CD4-positive, alpha-beta T cell treated with Interferon alpha-2 for 1 hour (primary cell): ENCODE results near the gene MAP2K7.

ENCODE experiments used
- DNase-seq, 2 donors: peaks; one replicate each; pipeline ENCODE4 v3.0.0-alpha.2; 2020 to 2022

MAP2K7 gene

GRCh38 chr19:7867092-7867844, 36.4 kb upstream of the MAP2K7 start:
- DNase-seq, result no peak

DNA sequence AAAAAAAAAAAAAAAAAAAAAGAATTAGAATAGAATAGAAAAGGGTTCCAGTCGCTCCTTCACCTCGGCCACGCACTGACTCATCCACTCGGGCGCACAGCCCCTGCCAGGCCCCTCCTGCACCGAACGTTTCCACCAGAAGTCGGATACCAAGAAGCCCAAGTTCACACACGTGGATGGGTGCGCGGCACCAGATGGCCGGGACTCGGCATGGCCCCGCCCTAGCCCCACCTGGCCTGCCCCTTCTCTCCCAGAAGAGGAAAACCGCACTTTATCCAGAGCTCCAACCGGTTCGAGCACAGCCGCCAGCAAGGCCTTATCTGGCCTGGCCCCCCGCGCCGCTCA, 35.4 kb upstream of the MAP2K7 start:
- DNase-seq, result no peak

DNA sequence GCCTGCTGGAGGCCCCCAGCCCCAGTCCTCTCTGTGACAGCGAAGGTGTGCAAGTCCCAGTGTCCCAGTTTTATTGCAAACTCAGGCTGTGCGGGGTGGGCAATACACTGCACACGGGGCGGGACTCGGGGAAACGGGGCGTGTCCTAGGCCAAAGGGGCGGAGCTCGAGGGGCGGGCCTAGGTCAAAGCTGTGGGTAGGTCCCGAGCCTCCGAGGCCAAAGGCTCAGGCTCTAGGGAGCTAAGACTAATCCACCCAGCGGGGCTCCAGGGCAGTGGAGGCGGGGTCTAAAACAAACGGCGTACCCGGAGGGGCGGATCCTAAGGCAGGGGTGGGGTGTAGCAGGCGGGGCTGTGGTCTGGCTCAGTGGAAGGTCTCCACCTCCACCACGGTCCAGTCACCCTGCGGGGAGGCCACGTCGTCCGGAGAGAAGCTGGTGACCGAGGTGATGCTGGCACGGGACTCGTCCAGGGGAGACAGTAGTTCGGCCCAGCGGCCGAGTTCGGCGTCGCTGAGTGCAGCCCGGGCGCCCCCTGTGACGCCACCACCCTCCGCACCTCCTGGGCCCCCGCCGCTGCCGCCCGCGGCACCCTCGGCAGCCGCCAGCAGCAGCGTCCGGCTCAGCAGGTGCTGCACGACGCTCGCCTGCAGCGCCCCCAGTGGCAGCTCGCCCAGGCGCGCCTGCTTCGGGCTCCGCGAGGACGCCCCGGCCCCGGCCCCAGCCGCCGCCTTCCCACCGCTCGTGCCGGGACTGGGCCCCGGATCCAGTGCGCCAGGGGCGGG, 34.8 kb upstream of the MAP2K7 start:
- DNase-seq, result peak; percentile 86 to 89

- peak; percentile 76 to 86 for DNase-seq
These were observed 34.2 kb upstream of the MAP2K7 start for GRCh38 chr19:7869453-7869909.

DNA sequence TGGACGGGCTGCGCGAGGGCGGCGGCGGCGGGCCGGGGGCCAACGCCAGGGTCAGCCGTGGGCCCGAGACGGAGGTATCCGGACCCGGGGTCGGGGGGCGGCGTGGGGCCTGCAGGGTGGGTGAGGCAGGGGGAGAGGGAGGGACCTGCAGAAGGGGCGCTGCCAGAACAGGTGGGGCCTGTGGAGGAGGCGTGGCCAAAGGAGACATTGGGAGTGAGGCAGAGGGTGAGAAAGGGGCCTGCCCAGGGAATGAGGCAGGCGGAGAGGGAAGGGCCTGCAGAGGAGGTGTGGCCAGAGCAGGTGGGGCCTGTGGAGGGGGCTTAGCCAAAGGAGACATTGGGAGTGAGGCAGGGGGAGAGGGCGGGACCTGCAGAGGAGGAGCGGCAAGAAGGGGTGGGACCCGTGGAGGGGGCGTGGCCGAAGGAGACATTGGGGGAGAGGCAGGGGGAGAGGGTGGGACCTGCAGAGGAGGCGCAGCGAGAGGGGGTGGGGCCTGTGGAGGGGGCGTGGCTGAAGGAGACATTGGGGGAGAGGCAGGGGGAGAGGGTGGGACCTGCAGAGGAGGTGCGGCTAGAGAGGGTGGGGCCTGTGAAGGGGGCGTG, 33.7 kb upstream of the MAP2K7 start:
- peak; percentile 66 to 71 for DNase-seq

DNA sequence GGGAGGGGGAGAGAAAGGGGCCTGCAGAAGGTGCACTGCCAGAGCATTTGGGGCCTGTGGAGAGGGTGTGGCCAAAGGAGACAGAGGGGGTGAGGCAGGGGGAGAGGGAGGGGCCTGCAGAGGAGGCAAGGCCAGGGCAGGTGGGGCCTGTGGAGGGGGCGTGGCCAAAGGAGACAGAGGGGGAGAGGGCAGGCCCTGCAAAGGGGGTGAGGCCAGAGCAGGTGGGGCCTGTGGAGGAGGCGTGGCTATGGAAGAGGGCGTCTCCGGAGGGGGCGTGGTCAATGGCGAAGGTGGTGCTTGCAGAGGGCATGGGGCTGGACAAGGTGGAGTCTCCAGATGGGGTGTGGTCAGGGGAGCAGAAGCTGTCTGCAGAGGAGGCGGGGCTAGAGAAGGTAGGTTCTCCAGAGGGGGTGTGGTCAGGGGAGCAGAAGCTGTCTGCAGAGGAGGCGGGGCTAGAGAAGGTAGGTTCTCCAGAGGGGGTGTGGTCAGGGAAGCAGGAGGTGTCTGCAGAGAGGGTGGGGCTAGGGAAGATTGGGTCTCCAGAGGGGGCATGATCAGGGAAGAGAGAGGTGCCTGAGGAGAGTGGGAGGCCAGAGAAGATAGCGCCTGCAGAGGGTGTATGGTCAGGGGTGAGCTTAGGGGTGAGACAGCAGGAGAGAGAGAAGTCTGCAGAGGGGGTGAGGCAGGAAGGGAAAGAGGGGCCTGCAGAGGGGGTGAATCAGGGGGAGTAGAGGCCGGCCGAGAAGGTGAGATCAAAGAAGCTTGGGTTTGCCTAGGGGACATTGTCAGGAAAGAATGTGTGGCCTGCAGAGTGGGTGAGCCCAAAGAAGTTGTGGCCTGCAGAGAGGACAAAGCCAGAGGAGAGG, 32.9 kb upstream of the MAP2K7 start:
- DNase-seq, result peak; percentile 63 to 64

- peak; percentile 89 to 90 for DNase-seq
These were observed 32.0 kb upstream of the MAP2K7 start for GRCh38 chr19:7871437-7872305.

DNA sequence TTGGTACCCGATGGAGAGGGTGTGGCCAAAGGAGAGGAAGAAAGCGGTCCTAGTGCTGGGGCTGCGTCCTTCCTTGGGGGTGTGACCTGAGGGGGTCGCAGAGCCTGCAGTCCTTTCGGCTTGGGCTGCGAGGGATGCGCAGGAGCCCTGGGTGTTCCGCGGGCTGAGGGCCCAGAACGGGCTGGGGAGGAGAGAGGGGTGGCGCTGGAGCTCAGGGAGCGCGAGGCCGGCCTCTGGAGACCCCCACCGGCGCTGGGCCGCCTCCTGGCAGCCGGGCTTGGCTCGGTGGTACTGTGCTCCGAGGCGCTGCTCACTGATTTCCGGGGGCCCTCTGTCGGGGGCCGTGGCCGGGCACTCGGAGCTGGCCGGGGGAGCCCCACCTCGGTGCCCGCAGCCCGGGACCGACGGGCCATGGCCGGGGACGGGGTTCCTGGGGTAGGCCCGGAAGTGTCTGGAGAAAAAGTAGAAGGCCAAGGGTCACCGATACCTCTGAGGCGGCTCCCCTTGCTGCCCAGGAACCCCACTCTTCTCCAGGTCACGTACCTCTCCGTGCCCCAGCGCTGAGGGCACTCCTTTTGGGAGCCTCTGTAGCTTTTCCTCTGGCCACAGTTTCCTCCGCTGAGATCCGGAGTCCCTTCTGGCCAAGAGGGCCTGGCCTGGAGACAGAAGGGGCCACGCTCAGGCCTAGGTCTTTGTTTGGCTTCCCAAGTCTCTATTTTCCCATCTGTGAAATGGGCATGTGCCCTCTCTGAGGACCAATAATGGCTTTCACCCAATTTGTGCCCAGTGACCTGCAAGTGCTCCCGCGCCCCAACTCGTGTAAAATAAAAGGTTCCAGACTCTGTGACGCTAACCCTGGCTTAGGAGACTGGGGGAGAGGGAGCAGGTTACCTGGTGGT, 31.1 kb upstream of the MAP2K7 start:
- no peak for DNase-seq

DNA sequence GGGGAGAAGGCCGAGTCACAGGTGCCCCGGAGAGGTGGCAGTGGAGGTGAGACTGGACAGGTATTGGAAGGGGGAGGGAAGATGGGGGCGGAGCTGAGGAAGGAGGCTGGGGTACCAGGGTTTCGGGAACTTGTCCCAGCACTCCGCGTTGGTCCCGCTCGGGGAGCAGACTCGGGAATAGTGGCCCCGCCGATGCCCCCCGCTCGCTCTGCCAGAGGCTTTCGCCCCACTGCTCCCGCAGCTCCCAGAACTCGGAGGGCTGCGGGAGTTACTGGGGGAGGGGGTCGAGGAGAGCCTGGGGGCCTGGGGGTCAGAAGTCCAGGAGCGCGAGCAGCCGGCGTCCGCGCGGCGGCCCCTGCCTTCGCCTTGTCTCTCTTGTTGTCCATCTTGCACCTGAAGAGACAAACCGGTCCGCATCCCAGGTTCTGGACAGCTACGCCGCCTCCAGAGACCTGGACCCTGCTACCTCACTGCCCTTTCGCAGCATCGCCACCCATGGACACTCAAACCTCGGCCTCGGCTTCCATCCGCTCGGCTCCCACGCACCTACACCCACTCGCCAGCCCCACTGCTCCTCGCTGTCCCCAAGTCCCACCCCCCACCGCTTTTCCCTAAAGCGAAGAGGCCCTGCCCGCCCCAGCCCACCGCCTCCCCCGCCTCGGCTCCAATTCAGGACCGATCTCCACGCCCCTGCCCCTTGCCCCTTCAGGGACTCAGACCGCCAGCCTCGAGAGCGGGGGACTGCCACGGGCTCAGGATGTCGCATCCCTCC, 30.2 kb upstream of the MAP2K7 start:
- DNase-seq, result no peak

- DNase-seq, result no peak
These were observed 29.4 kb upstream of the MAP2K7 start, which contains the start of gene PRR36 for GRCh38 chr19:7874076-7874896. PRR36 (minus strand) TSS chr19:7874390; CDS start chr19:7873689, 701 bp downstream.

- DNase-seq, result no peak
These were observed 28.8 kb upstream of the MAP2K7 start for GRCh38 chr19:7874897-7875273.

GRCh38 chr19:7877249-7877836, 26.3 kb upstream of the MAP2K7 start:
- no peak for DNase-seq

DNA sequence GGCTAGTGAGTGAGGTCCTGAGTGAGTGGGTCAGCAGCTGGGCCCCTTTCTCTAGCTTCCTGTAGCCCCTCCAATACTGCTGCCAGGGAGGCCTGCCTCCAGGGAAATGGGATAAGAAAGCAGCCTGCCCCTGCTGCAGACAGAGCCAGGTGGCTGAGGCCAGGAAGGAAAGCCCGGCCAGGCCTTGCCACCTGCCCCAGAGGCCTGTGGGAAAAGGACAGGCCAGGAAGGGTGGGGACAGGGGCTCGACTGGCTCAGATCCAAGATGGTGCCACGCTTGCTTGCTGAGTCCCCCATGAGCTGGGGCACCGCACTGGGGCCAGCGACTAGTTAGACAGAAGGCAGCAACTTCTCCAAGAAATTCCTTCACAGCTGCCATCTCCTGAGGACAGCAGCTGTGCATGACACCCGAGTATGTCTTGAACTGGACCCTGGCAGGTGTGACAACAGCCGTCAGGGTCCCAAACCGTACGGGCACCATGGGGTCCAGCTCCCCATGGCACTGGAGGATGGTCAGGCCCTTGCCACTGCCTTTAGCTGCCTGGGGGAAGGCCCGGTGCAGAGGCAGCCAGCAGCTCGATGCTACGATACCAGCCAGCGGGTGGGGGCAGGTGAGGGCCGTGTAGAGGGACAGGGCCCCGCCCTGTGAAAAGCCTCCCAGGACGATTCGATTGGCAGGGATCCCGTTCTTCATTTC, 24.4 kb upstream of the MAP2K7 start:
- DNase-seq, result no peak

DNA sequence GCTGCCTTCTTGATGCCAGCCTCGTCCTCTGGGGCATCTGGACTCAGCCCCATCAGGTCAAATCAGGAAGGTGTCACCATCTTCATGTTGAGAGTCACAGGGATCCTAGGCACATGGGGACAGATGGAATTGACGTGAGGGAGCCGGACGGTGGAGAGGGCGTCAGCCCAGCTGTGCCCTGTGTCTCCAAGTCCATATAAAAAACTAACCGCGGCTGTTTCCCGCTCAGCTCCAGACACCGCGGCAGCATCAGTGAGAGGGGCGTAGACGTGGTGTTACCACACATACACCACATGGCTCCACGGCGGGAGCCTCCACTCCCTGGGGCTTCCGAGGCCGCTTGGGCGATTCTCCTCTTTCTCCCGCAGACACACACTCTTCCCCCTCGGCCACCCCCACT, 23.8 kb upstream of the MAP2K7 start:
- no peak for DNase-seq

DNA sequence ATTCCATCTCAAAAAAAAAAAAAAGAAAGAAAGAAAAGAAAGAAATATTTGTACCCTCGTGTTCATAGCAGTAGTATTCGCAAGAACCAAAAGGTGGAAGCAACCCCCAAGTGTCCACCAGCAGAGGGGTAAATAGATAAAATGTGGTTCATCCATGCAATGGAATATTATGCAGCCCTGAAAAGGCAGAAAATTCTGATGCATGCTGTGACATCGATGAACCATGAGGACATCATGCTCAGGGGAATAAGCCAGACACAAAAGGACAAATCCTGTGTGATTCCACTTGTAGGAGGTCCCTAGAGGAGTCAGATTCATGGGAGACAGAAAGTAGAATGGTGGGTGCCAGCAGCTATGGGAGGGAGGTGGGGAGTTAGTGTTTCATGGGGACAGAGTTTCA, 21.8 kb upstream of the MAP2K7 start:
- DNase-seq, result no peak

- no peak for DNase-seq
These were observed 20.6 kb upstream of the MAP2K7 start for GRCh38 chr19:7883105-7883504.

DNA sequence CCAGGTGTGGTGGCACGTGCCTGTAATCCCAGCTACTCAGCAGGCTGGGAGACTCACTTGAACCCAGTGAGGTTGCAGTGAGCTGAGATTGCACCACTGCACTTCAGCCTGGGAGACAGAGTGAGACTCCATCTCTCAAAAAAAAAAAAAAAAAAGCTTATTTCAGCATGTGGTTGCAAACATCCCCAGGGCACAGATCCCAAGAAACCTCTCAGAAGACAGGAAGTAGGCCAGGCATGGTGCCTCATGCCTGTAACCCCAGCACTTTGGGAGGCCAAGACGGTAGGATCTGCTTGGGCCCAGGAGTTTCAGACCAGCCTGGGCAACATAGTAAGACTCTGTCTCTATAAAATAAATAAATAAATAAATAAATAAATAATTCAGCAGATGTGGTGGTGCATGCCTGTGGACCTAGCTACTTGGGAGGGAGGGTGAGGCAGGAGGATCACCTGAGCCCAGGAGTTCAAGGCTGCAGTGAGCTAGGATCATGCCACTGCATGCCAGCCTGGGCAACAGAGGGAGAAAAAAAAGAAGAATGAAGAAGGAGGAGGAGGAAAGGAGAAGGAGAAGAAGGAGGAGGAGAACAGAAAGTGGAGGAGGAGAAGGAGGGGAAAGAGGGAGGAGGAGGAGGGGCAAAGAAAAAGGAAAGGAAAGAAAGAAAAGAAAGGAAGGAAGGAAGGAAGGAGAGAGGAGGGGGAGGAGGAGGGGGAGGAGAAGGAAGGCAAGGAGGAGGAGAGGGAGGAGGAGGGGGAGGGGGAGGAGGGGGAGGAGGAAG, 19.7 kb upstream of the MAP2K7 start:
- no peak for DNase-seq
